HG03432 (cell line): ENCODE data around the gene WNT7A.

Source experiments
- ATAC-seq: cut with Tn5 transposase; IDR thresholded peaks from one replicate; pipeline ENCODE4 v1.9.1; 2021; ENCODE audit warnings: mild to moderate bottlenecking, moderate library complexity; ENCODE audit not compliant: unreplicated experiment

The WNT7A gene

GRCh38 chr3:13849018-13849417 lies 30.9 kb downstream of the WNT7A start:
- ATAC-seq, result no peak

GRCh38 chr3:13846716-13847570 lies 32.9 kb downstream of the WNT7A start:
- no peak for ATAC-seq

DNA sequence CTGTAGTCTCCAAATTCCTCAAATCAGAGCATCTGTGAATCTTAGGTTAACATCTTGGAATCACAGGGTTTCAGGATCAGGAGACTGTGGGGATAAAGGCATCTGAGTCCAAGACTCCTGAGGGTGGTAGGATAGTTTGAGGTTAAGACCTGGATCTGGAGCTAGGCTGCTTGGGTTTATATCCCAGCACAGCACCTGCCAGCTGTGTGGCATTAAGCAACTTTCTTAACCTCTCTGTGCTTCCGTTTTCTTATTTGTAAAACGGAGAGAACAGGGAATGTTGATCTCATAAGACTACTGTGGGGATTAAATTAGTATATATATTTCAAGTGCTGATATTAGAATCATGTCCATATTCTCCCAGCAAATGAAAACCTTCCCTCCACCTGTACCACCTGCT lies 33.6 kb downstream of the WNT7A start:
- no peak for ATAC-seq

DNA sequence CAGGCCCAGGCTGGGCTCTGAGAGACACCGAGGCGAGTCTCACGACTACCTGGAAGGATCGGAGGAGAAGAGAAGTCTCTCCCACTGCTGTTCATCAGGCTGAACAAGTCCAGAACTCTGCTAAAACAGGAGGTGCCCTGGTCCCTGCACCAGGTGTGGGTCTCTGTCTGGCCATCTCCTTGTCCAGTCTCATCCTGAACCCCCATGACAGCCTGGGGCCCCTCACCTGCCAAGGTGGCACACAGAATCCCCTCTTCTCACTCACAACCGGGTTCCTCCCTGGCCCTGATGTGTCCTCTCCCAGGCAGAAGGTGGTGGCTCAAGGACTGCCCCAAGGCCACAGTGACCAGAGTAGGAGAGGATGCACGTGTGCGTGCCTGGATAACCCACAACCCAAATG lies 34.1 kb downstream of the WNT7A start:
- ATAC-seq, result no peak

- ATAC-seq, result no peak
These were observed 35.0 kb downstream of the WNT7A start for GRCh38 chr3:13844911-13845310.

GRCh38 chr3:13844286-13844685 lies 35.6 kb downstream of the WNT7A start:
- ATAC-seq, result no peak

DNA sequence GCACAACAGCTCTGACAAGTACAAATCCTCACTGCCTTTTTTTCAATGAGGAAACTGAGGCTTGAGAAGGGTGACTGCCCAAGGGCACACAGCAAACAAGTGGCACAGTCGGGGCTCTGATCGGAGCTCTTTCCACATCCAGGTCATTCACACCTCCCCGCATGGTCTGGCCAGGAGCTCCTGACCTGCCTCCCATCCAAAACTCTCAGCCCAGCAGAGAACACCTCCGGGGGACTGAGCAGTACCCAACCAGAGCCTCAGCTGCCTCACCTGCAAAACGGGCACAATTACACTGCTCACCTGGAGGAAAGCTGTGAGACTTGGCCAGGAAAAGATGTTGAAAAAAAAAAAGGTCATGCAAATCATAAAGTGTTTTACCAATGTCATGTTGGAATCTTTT lies 36.5 kb downstream of the WNT7A start:
- ATAC-seq, result no peak

DNA sequence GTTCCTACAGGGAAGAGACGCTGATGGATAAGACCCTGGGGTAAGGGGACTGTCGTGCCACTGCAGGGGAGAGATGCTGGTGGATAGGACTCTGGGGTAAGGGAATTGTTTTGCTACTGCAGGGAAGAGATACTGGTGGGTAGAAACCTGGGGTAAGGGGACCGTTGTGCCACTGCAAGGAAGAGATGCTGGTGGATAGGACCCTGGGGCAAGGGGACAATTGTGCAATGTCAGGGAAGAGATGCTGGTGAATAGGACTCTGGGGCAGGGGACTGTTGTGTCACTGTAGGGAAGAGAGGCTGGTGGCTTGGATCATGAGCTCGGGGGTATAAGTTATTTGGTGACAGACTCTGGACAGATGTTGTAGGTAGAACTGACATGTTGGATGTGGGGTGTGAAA lies 37.6 kb downstream of the WNT7A start:
- ATAC-seq, result no peak

GRCh38 chr3:13841826-13842225 lies 38.0 kb downstream of the WNT7A start:
- no peak for ATAC-seq

DNA sequence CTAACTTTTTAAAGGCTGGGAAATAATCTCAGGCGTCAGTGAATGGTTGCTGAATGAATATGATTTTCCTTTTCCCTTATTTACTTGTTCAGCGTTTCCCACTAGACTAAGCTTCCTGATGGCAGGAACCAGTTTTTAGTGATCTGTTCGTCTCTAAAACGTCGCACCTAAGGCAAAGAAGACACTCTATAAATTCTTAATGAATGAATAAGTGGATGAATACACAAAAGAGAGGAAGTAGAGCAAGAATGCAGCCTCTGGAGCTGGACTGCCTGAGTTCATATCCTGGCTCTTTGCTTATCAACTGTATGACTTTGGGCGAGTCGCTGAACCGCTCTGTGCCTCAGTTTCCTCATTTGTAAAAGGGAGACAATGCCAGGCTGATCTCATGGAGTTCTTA lies 38.7 kb downstream of the WNT7A start:
- no peak for ATAC-seq

DNA sequence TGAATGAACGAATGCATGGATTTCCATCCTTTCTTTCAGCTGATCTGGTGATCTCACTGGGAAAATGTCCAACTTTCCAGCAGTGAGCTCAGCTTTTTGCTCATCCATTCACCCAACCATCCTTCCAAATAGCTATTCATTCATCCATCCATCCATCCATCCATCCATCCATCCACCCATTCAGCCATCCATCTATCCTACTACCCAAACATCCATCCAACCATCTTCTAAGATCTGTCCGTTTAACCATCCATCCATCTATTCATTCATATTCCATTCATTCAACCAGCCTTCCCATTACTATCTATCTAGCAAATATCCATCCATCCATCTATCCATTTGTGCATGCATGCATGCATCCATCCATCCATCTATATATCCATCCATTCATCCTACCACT lies 39.4 kb downstream of the WNT7A start:
- ATAC-seq, result no peak

DNA sequence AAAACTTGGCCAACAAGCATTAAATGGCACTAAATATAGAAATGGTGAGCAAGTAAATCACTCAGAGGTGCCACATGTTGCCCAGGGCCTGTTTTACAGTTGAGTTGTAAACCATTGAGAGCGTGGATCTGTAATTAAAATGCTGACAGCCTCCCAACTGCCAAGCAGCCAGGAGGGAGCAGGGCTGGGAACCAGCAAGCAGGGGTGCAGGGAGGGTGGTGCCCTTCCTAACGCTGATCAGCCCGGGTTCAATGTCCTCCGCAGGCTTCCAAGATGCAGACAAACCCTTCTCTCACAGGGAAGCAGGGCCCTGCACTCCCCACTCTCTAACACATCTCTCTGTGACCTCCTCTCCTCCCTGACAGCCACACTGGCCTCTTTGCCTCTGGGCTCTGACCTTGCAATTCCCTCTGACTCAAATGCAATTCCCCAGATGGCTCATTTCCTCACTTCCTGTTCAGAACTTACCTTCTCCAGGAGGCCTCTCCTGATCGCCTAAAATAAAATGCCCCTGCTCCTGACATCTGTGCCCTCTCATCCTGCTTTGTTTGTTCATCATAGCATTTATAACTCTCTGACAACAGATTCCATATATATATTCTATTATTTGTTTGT lies 40.0 kb downstream of the WNT7A start:
- ATAC-seq, result no peak

- no peak for ATAC-seq
These were observed 40.6 kb downstream of the WNT7A start for GRCh38 chr3:13839253-13839652.

DNA sequence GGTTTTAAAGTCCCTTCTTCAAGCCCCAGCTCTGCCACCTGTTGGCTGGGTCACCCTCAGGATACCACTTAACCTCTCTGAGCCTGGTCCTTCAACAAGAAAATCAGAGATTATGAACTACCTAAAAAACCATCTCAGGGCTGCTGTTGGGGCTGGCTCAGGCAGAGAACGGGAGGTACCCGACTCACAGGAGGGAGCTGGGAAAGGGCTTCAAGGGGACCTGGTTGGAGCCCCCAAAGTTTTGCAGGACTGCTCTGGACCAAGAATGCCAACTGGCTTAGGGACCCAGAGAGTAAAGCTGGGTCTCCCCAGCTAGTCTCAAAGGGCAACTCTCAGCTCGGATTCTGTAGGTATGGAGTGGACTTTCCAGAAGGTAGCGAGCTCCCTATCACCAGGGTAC lies 41.5 kb downstream of the WNT7A start:
- ATAC-seq, result no peak

- no peak for ATAC-seq
These were observed 42.1 kb downstream of the WNT7A start for GRCh38 chr3:13837751-13838150.

DNA sequence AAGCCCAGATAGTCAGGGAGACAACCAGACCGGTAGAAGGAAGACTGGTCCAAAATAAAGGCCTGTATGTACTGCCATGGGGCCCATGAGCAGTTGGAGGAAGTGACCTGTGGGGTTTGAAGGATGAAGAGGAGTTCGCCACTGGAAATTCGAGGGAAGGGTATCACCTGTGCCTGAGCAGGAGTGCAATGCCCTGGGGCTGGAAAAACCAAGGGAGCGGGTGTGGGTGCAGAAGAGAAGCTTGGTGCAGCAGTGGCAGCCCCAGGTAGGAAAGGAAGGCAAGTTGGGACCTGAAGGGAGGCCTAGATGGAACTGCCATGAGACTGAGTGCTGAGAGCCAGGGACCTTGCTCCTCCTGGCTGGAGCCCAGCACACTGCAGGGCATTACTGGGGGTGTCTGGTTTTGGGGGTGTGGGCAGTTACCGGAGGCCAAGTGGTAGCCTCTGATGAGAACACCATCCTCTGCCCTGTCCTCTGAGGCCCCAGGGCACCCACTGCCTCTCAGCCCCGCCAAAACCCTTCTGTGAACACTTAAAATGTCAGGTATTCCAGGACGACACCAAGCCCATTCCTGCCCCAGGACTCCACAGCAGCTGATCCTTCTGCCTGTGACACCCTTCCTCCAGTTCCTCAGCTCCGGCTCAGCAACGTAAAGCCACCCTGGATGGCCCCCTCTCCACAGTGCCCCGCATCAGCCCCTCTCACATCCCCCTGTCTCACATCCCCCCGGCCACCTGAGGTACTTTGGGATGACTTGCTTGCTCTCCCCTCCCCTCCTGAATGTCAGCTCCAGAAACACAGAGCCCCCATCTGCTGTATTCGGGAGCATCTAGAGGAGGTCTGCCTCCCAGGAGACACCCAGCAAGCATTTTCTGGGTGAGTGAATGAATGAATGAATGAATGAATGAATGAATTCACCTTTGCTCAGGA lies 42.9 kb downstream of the WNT7A start:
- ATAC-seq, result no peak

GRCh38 chr3:13835246-13835645 lies 44.6 kb downstream of the WNT7A start:
- ATAC-seq, result no peak

GRCh38 chr3:13834258-13835035 lies 45.4 kb downstream of the WNT7A start:
- ATAC-seq, result no peak

GRCh38 chr3:13833506-13834257 lies 46.2 kb downstream of the WNT7A start:
- no peak for ATAC-seq

GRCh38 chr3:13832130-13832529 lies 47.7 kb downstream of the WNT7A start:
- no peak for ATAC-seq
